GM12872 (cell line): ENCODE measurements around the gene CHST11.

Source experiments
- CTCF ChIP-seq: IDR thresholded peaks from 3 replicates; pipeline ENCODE4 v1.5.1; 2011; ENCODE audit warnings: low read depth, mild to moderate bottlenecking, low read length, moderate library complexity; ENCODE audit not compliant: insufficient read depth

Gene CHST11

GRCh38 chr12:104427547-104427938 lies 29.2 kb upstream of the CHST11 start:
- TF ChIP-seq CTCF, result no peak

- no peak for TF ChIP-seq CTCF
These were observed 23.7 kb upstream of the CHST11 start for GRCh38 chr12:104433061-104433460.

- no peak for TF ChIP-seq CTCF
These were observed 22.6 kb upstream of the CHST11 start for GRCh38 chr12:104434129-104434528.

- TF ChIP-seq CTCF, result no peak
These were observed 21.6 kb upstream of the CHST11 start for GRCh38 chr12:104435175-104435574.

- TF ChIP-seq CTCF, result no peak
These were observed 21.0 kb upstream of the CHST11 start for GRCh38 chr12:104435765-104436164.

- no peak for TF ChIP-seq CTCF
These were observed 20.0 kb upstream of the CHST11 start for GRCh38 chr12:104436790-104437189.

GRCh38 chr12:104438134-104438533 lies 18.6 kb upstream of the CHST11 start:
- TF ChIP-seq CTCF, result no peak

GRCh38 chr12:104439137-104439536 lies 17.6 kb upstream of the CHST11 start:
- no peak for TF ChIP-seq CTCF
